Endothelial cell of umbilical vein (primary cell): ENCODE results near the gene HDHD3. TPM values are rescaled to one million over a fixed set of nuclear protein-coding genes. Genes with fewer than 3 reads are reported as not detected.

Source experiments
- BruUV-seq: library from RNA; stranded (reverse); fragments of 400-500 nt; replicated peaks from 2 replicates; lab custom pipeline; 2021; lab: Mats Ljungman, UMichigan
- CTCF ChIA-PET: fragments of 300-600, 350-600 bp; sonication (Branson Sonifier 250); formaldehyde crosslinking; loops from one replicate; lab custom pipeline; 2021; ENCODE audit warnings: antibody characterized with exemption, inconsistent platforms; lab: Charles Lee
- POLR2A ChIA-PET: fragments of 300-600, 350-600 bp; sonication (Branson Sonifier 250); formaldehyde crosslinking; loops from one replicate; lab custom pipeline; 2021; ENCODE audit warnings: antibody characterized with exemption, inconsistent platforms; lab: Charles Lee
- DNase-seq: peaks from one replicate; pipeline ENCODE4 v3.0.0-alpha.2; 2011; ENCODE audit warnings: low read depth, low spot score
- FAIRE-seq: peaks from 2 replicates; lab custom pipeline; 2011; peaks lifted over from hg19 to GRCh38; lab: Jason Lieb, UNC
- H2AFZ ChIP-seq: 2 replicates; pipeline ENCODE4 v1.6.0; 2012; ENCODE audit warnings: low read depth, low read length, control low read depth, inconsistent platforms
- H3K27ac ChIP-seq: 2 replicates; pipeline ENCODE4 v1.5.1; 2011; ENCODE audit warnings: low read depth, mild to moderate bottlenecking, control low read depth, low read length, moderate library complexity; ENCODE audit not compliant: insufficient read depth
- H3K27me3 ChIP-seq, 2 experiments: 2 replicates each; pipeline versions ENCODE4 v1.6.0 to v1.6.1; 2011; ENCODE audit warnings: low read length in 2 of 2, mixed read lengths in 1 of 2; ENCODE audit not compliant: control insufficient read depth in 2 of 2, insufficient read depth in 2 of 2
- H3K36me3 ChIP-seq, 2 experiments: 2 replicates in 1 of 2; 3 replicates in 1 of 2; pipeline ENCODE4 v1.5.1; 2011; ENCODE audit warnings: low read length in 2 of 2, mild to moderate bottlenecking in 1 of 2, moderate library complexity in 1 of 2; ENCODE audit not compliant: control insufficient read depth in 2 of 2, insufficient read depth in 2 of 2; ENCODE audit errors: extremely low read depth in 1 of 2
- H3K4me1 ChIP-seq: 3 replicates; pipeline ENCODE4 v1.5.1; 2011; ENCODE audit warnings: mild to moderate bottlenecking, low read length; ENCODE audit not compliant: control insufficient read depth, insufficient read depth; ENCODE audit errors: extremely low read depth
- H3K4me2 ChIP-seq: 2 replicates; pipeline ENCODE4 v1.6.1; 2011; ENCODE audit warnings: low read length, control low read depth, mixed read lengths; ENCODE audit not compliant: insufficient read depth
- H3K4me3 ChIP-seq, 3 experiments: fragments of 200-600 bp in 1 of 3; sonication (generic), shearing (Covaris generic) in 1 of 3; replicated peaks in 1 of 3; 2 replicates each; pipeline ENCODE4 v1.5.1; 2011 to 2016; ENCODE audit warnings: control low read depth in 3 of 3, low read length in 3 of 3, mild to moderate bottlenecking in 2 of 3, inconsistent platforms in 1 of 3, low read depth in 1 of 3, moderate library complexity in 1 of 3; ENCODE audit not compliant: insufficient read depth in 1 of 3
- H3K79me2 ChIP-seq: 2 replicates; pipeline ENCODE4 v1.6.0; 2012; ENCODE audit warnings: low read length, inconsistent platforms; ENCODE audit not compliant: control insufficient read depth, insufficient read depth
- H3K9ac ChIP-seq: replicated peaks from 2 replicates; pipeline ENCODE3; 2011; ENCODE audit warnings: low read length, control low read depth; ENCODE audit not compliant: insufficient read depth; ENCODE audit errors: extremely low read depth
- H3K9me1 ChIP-seq: replicated peaks from 3 replicates; pipeline ENCODE4 v1.6.0; 2011; ENCODE audit warnings: mild to moderate bottlenecking, low read length; ENCODE audit not compliant: control insufficient read depth, insufficient read depth; ENCODE audit errors: extremely low read depth
- H3K9me3 ChIP-seq: replicated peaks from 2 replicates; pipeline ENCODE4 v1.5.1; 2012; ENCODE audit warnings: low read length, inconsistent platforms; ENCODE audit not compliant: control insufficient read depth, insufficient read depth
- H4K20me1 ChIP-seq: replicated peaks from 2 replicates; pipeline ENCODE3; 2011; ENCODE audit warnings: mild to moderate bottlenecking, low read length; ENCODE audit not compliant: control insufficient read depth, insufficient read depth; ENCODE audit errors: extremely low read depth
- CTCF ChIP-seq, 2 donors: IDR thresholded peaks; 1 replicate in 1 of 2; 2 replicates in 1 of 2; pipeline ENCODE4 v1.5.1; 2011; ENCODE audit warnings: low read length in 2 of 2, mild to moderate bottlenecking in 2 of 2, moderate library complexity in 2 of 2, control low read depth in 1 of 2, inconsistent platforms in 1 of 2, low read depth in 1 of 2; ENCODE audit not compliant: insufficient read depth in 1 of 2; ENCODE audit errors: extremely low read depth in 1 of 2
- EZH2 ChIP-seq: IDR thresholded peaks from 2 replicates; pipeline ENCODE4 v1.6.1; 2012; ENCODE audit warnings: borderline replicate concordance, low read depth, mild to moderate bottlenecking, moderate library complexity, low read length, inconsistent platforms; ENCODE audit not compliant: severe bottlenecking
- FOS ChIP-seq: IDR thresholded peaks from 2 replicates; pipeline ENCODE4 v1.6.1; 2011; ENCODE audit warnings: mild to moderate bottlenecking, low read length, moderate library complexity, borderline replicate concordance; ENCODE audit not compliant: insufficient read depth
- GATA2 ChIP-seq: IDR thresholded peaks from 2 replicates; pipeline ENCODE4 v1.7.0; 2011; ENCODE audit warnings: low read depth, mild to moderate bottlenecking, moderate library complexity, mixed read lengths, low read length; ENCODE audit not compliant: insufficient read length, insufficient read depth
- JUN ChIP-seq: IDR thresholded peaks from 2 replicates; pipeline ENCODE4 v1.6.1; 2011; ENCODE audit warnings: borderline replicate concordance, low read depth; ENCODE audit not compliant: insufficient read length, insufficient read depth
- MAX ChIP-seq: IDR thresholded peaks from 2 replicates; pipeline ENCODE4 v1.6.1; 2011; ENCODE audit not compliant: insufficient read depth, insufficient read length
- MYC ChIP-seq: IDR thresholded peaks from one replicate; pipeline ENCODE4 v1.6.1; 2011; ENCODE audit warnings: mild to moderate bottlenecking, low read depth, low read length
- POLR2A ChIP-seq: IDR thresholded peaks from 2 replicates; pipeline ENCODE4 v1.6.1; 2012; ENCODE audit warnings: low read depth, mild to moderate bottlenecking, control low read depth, low read length
- POLR2AphosphoS5 ChIP-seq: IDR thresholded peaks from 2 replicates; pipeline ENCODE4 v1.6.1; 2012; ENCODE audit warnings: low read depth, mild to moderate bottlenecking, control low read depth, low read length, moderate library complexity; ENCODE audit not compliant: insufficient read depth
- dilution Hi-C: fragments of 300-500 bp; cut with MboI; formaldehyde crosslinking; loops from one replicate; pipeline ENCODE4 v1.15.0; 2019; ENCODE audit warnings: low sequenced_read_pairs; ENCODE audit not compliant: extremely low pct_ligation_motif_present
- intact Hi-C: fragments of 100-400 bp; cut with micrococcal nuclease; formaldehyde crosslinking; loops from one replicate; pipeline ENCODE4 v1.10.0; 2022
- polyA plus RNA-seq, 4 experiments: library from polyadenylated mRNA; depleted of rRNA in 3 of 4; stranded (reverse) in 3 of 4; unstranded in 1 of 4; fragments of >200 nt; gene quantifications; 2 replicates each; pipeline versions ENCODE4 v1.2.1 to v1.2.3, GENCODE V29; 2011 to 2012; ENCODE audit warnings: missing spikeins in 1 of 4
- total RNA-seq: library from RNA; stranded (reverse); gene quantifications from 2 replicates; pipeline ENCODE4 v1.2.3, GENCODE V29; 2021

The HDHD3 gene
- total and polyA plus RNA-seq, 2 donors (not counting 3 experiments of a cell fraction or from before 2014, with no cell fraction given), result 7.6 to 14.1 TPM

- dilution Hi-C loops, result no loop called here
These were observed 28.3 kb downstream of the HDHD3 start for GRCh38 chr9:113348437-113348836.

More at GRCh38 chr9:113348437-113348836, 28.3 kb downstream of the HDHD3 start:
- H3K9ac ChIP-seq, result no peak overlapping the region
- no peaks in the 10 kb centered on the region for H3K9me3 ChIP-seq
- no peak for DNase-seq
- intact Hi-C loops, result no loop called here
- no peaks in the 10 kb centered on the region for H4K20me1 ChIP-seq
- no peaks in the 10 kb centered on the region for H3K36me3 ChIP-seq
- ChIA-PET CTCF (interaction anchor here (0.8 to 1.7 kb wide), 3 partner anchors 11 to 51 kb away, joined by 3 to 5 read pairs (median 3); partner anchors contain the start of gene HDHD3), POLR2A (interaction anchor here (0.9 kb wide), 1 partner anchor 8 kb away, joined by 3 read pairs; the partner anchor contains the start of gene WDR31)
- no peak overlapping the region for H3K4me2 ChIP-seq
- no peak for FAIRE-seq
- no TSS peak for BruUV-seq
- TF ChIP-seq POLR2A, result no peak
- no peak for TF ChIP-seq MYC
- TF ChIP-seq JUN, result no peak
- no peak for TF ChIP-seq POLR2AphosphoS5
- no peak for TF ChIP-seq CTCF (IDR thresholded peaks at IDR 0.05; ENCODE audit: extremely low read depth in 1 of 2, insufficient read depth in 1 of 2, low read depth in 1 of 2, low read length in 2 of 2)
- TF ChIP-seq EZH2, result no peak
- no peak for TF ChIP-seq GATA2
- no peak for TF ChIP-seq FOS
- no peak for TF ChIP-seq MAX
- H3K27ac ChIP-seq, result no peak overlapping the region
- no peaks in the 10 kb centered on the region for H3K79me2 ChIP-seq
- H3K4me1 ChIP-seq, result peaks cover 3% of the 10 kb centered on the region
- no peaks in the 10 kb centered on the region for H3K9me1 ChIP-seq
- no peak overlapping the region for H3K4me3 ChIP-seq
- peaks cover 38 to 52% of the 10 kb centered on the region in 2 experiments for H3K27me3 ChIP-seq
- H2AFZ ChIP-seq, result no peak overlapping the region
